GM12873 (cell line): ENCODE results near the gene RRP1.

Experiments used
- CTCF ChIP-seq: IDR thresholded peaks from 2 replicates; pipeline ENCODE4 v1.5.1; 2012; ENCODE audit warnings: low read depth, mild to moderate bottlenecking, moderate library complexity, low read length, control low read depth; ENCODE audit not compliant: insufficient read depth; ENCODE audit errors: missing control alignments

The RRP1 gene

GRCh38 chr21:43790010-43790524 lies 690 bp downstream of the RRP1 start:
- no peak for TF ChIP-seq CTCF

GRCh38 chr21:43792406-43792805 lies 3.0 kb downstream of the RRP1 start:
- no peak for TF ChIP-seq CTCF

DNA sequence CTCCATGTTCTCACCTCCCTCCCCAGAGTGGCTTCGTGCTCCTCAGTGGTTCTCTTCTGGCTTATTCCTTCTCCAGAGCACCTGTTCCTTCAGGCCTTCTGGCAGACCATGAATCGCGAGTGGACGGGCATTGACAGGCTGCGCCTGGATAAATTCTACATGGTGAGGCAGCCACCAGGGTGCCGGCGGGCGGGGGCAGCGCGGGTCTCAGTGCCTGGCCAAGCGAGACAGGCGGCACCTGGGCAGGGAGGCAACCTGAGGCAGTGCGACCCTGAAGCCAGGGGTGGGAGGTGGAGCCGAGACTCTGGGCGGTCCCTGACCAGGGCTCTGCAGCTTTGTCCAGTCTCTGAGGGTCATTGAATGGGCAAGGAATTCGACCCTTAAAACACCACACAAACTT lies 3.9 kb downstream of the RRP1 start:
- no peak for TF ChIP-seq CTCF

DNA sequence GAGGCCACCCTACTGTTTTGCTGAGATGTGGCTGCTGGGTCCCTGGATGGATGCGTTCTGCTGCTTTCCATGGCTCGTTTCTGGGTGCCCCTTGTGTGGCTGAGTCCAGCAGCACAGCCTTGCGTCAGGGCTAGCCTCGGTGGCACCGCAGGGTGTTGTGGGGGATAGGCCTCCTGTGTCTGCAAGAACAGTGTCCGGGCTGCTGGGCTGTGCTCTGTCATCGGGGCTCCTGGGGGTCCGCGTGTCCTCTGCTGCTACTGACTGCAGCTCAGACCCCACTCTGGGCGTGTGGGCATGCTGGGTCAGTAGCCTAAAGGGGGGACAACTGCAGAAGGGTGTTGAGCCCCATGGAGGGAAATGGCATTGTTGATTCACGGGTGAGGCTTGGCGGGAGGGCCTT lies 4.9 kb downstream of the RRP1 start:
- TF ChIP-seq CTCF = no peak

DNA sequence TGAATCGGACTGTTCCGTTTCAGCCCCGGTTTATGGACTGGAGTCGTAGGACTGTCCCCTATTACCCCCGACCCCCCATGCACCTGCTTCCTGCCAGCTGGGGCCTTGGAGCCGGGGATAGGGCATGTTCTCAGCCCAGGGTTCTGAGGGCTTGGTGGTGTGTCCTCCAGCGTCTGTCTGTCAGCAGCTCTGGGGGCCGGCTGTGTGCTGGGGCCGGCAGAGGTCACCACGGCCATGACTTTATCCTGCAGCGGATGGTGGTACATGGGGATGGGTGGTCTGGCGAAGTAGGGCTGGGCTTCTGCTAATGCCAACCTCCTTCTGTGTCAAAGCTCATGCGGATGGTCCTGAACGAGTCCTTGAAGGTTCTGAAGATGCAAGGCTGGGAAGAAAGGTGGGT lies 5.5 kb downstream of the RRP1 start:
- TF ChIP-seq CTCF = no peak

DNA sequence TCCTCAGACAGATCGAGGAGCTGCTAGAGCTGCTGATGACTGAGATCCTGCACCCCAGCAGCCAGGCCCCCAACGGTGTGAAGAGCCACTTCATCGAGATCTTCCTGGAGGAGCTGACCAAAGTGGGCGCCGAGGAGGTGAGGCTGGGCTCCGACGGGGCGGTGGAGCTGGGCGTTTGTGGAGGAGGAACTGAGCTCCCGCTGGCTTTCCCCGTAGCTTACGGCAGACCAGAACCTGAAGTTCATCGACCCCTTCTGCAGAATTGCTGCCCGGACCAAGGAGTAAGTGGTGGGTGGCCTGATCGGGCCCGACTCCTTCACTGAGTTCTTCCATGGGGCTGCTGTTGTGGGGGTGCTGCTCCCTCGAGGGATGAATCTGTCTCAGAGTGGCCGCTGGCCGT lies 8.0 kb downstream of the RRP1 start:
- no peak for TF ChIP-seq CTCF

DNA sequence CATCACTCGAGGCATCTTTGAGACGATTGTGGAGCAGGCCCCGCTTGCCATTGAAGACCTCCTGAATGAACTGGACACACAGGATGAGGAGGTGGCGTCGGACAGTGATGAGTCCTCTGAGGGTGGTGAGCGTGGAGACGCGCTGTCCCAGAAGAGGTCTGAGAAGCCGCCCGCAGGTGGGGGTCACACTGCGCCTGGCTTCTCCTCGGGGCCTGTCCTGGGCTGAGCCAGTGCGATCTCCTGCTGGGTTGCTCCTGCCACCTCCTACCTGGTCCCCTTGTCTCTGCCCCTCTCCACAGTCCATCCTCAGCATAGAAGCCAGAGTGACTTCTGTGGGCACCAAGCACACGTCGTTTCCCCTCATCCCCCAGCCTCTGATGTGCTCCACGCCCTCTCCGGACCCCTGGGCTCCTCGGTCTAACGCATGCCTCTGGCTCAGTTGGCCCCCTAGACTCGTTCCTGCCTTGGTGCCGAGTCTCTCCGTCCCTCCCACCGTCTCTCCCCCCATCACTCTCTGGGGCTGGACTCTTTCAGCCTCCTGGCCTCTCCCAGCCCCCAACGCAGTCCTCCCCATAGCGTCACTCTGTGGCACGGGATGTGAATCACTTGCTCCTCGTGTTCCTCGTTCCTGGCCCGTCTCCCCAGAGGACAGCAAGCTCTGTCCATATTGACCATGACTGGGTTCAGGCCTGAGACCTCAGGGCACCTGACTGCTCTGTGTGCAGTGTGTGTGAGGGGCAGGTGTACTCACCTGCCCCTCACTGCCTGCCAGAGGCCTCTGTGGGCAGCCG lies 8.7 kb downstream of the RRP1 start:
- TF ChIP-seq CTCF = no peak
